ENCODE measurements around the gene M1AP. TPM values are rescaled to one million over a fixed set of nuclear protein-coding genes. Genes with fewer than 3 reads are reported as not detected.

The M1AP gene
- polyA plus RNA-seq, 1 donor (not counting 4 experiments of a cell fraction or from before 2014, with no cell fraction given): 0.21 TPM

DNA sequence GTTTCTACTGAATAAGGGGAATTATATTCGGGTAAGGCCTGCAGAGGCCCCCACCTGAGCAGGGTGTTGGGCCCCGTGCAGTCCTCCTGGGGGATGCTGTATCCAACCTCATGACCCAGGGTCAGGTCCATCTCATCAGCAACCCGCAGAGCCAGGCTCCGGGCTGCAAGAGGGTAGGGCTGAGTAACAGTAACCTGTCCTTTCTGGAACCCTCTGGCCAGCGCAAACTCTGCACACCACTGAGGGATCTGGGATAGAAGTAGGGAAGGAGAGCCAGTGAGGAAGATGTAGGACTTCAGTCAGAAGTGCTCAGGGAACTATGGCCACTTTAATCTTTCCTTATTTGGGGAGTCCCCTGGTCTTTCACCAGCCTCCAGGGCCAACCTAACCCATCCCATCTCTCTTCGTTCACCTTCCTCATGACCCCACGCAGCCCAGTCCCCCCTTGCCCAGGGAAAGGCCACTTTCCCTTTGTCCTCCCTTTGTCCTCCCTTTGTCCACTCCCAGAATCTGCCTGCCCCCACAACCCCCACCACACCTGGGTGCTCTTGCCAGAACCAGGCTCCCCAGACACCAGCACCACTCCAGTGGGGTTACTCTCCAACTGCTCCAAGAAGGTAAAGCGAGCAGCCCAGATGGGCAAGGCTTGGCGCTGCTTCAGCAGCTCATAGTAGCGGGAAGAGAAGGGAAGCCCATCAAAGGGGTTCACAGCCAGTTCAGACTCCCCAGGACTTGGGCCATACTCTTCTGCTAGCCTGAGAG, 123.0 kb downstream of the M1AP start:
- peak overlapping the region; percentile 62 for H3K9ac ChIP-seq (ENCODE audit: control insufficient read depth, extremely low read depth, insufficient read depth, low read length)
- H2AFZ ChIP-seq (ENCODE audit: control insufficient read depth, low read length): no peak overlapping the region
- H3K36me3 ChIP-seq (ENCODE audit: control insufficient read depth in 2 of 2, extremely low read depth in 1 of 2, insufficient read depth in 2 of 2, low read length in 2 of 2): peaks cover 12 to 30% of the 10 kb centered on the region in 2 experiments
- H4K20me1 ChIP-seq (ENCODE audit: control insufficient read depth, extremely low read depth, insufficient read depth, low read length): no peaks in the 10 kb centered on the region
- H3K27ac ChIP-seq (ENCODE audit: control insufficient read depth, insufficient read depth, low read length): peak overlapping the region; percentile 78
- FAIRE-seq: no peak
- H3K9me1 ChIP-seq (ENCODE audit: control insufficient read depth, extremely low read depth, insufficient read depth, low read length): no peaks in the 10 kb centered on the region
- no peak for TF ChIP-seq EZH2 (IDR thresholded peaks at IDR 0.05; ENCODE audit: low read length)
- TF ChIP-seq, protein P1, sequence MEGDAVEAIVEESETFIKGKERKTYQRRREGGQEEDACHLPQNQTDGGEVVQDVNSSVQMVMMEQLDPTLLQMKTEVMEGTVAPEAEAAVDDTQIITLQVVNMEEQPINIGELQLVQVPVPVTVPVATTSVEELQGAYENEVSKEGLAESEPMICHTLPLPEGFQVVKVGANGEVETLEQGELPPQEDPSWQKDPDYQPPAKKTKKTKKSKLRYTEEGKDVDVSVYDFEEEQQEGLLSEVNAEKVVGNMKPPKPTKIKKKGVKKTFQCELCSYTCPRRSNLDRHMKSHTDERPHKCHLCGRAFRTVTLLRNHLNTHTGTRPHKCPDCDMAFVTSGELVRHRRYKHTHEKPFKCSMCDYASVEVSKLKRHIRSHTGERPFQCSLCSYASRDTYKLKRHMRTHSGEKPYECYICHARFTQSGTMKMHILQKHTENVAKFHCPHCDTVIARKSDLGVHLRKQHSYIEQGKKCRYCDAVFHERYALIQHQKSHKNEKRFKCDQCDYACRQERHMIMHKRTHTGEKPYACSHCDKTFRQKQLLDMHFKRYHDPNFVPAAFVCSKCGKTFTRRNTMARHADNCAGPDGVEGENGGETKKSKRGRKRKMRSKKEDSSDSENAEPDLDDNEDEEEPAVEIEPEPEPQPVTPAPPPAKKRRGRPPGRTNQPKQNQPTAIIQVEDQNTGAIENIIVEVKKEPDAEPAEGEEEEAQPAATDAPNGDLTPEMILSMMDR (optimal IDR thresholded peaks at IDR 0.05 in 1 of 3, IDR thresholded peaks at IDR 0.05 in 1 of 3, conservative IDR thresholded peaks at IDR 0.05 in 1 of 3; ENCODE audit: extremely low read depth in 1 of 3, insufficient read depth in 2 of 3, low read length in 3 of 3): no peak
- H3K4me2 ChIP-seq (ENCODE audit: control insufficient read depth, extremely low read depth, insufficient read depth, low read depth, low read length): peak overlapping the region; percentile 56
- peaks cover 31% of the 10 kb centered on the region for H3K79me2 ChIP-seq (ENCODE audit: control insufficient read depth, insufficient read depth, low read length)
- H3K4me3 ChIP-seq (ENCODE audit: control insufficient read depth in 2 of 3, extremely low read depth in 1 of 3, insufficient read depth in 2 of 3, low read depth in 1 of 3, low read length in 3 of 3): peak overlapping the region in 1 of 3 experiments; percentile 11
- no peaks in the 10 kb centered on the region for H3K9me3 ChIP-seq (ENCODE audit: control insufficient read depth, low read depth, low read length)
- dilution Hi-C loops (cut with MboI; ENCODE audit: extremely low pct_ligation_motif_present, low sequenced_read_pairs): no loop called here
- H3K27me3 ChIP-seq (ENCODE audit: control insufficient read depth, extremely low read depth, insufficient read depth, low read length): no peaks in the 10 kb centered on the region
- peaks cover 28% of the 10 kb centered on the region for H3K4me1 ChIP-seq (ENCODE audit: control insufficient read depth, extremely low read depth, insufficient read depth, low read length)
- no peak for DNase-seq (ENCODE audit: low read depth, low spot score)

- Histone ChIP-seq H3K4me3 (ENCODE audit: control insufficient read depth in 2 of 3, extremely low read depth in 1 of 3, insufficient read depth in 2 of 3, low read depth in 1 of 3, low read length in 3 of 3) (no peak overlapping the region), H3K27ac (ENCODE audit: control insufficient read depth, insufficient read depth, low read length) (no peak overlapping the region), H3K9ac (ENCODE audit: control insufficient read depth, extremely low read depth, insufficient read depth, low read length) (no peak overlapping the region), H3K9me3 (ENCODE audit: control insufficient read depth, low read depth, low read length) (no peaks in the 10 kb centered on the region), H3K9me1 (ENCODE audit: control insufficient read depth, extremely low read depth, insufficient read depth, low read length) (no peaks in the 10 kb centered on the region), H3K4me2 (ENCODE audit: control insufficient read depth, extremely low read depth, insufficient read depth, low read depth, low read length) (no peak overlapping the region), H4K20me1 (ENCODE audit: control insufficient read depth, extremely low read depth, insufficient read depth, low read length) (no peaks in the 10 kb centered on the region), H3K4me1 (ENCODE audit: control insufficient read depth, extremely low read depth, insufficient read depth, low read length) (peaks cover 28% of the 10 kb centered on the region), H3K79me2 (ENCODE audit: control insufficient read depth, insufficient read depth, low read length) (peaks cover 23% of the 10 kb centered on the region), H3K27me3 (ENCODE audit: control insufficient read depth, extremely low read depth, insufficient read depth, low read length) (peaks cover 6% of the 10 kb centered on the region), H2AFZ (ENCODE audit: control insufficient read depth, low read length) (no peak overlapping the region), H3K36me3 (ENCODE audit: control insufficient read depth in 2 of 2, extremely low read depth in 1 of 2, insufficient read depth in 2 of 2, low read length in 2 of 2) (peaks cover 12 to 30% of the 10 kb centered on the region in 2 experiments)
- FAIRE-seq (no peak), DNase-seq (ENCODE audit: low read depth, low spot score) (no peak)
- dilution Hi-C loops (cut with MboI; ENCODE audit: extremely low pct_ligation_motif_present, low sequenced_read_pairs): no loop called here
- TF ChIP-seq, protein P1 (optimal IDR thresholded peaks at IDR 0.05 in 1 of 3, IDR thresholded peaks at IDR 0.05 in 1 of 3, conservative IDR thresholded peaks at IDR 0.05 in 1 of 3; ENCODE audit: extremely low read depth in 1 of 3, insufficient read depth in 2 of 3, low read length in 3 of 3): no peak
- TF ChIP-seq EZH2 (IDR thresholded peaks at IDR 0.05; ENCODE audit: low read length): no peak
Measured at GRCh38 chr2:74524005-74524404, 124.1 kb downstream of the M1AP start.
